Skeletal muscle tissue (tissue), 5 donors: ENCODE data around the gene SELENOH. TPM values are rescaled to one million over a fixed set of nuclear protein-coding genes. Genes with fewer than 3 reads are reported as not detected.

Experiments used
- H3K27ac ChIP-seq: one replicate; pipeline ENCODE4 v1.7.0; 2013; ENCODE audit warnings: mild to moderate bottlenecking, low read depth, low read length, inconsistent platforms
- H3K27me3 ChIP-seq, 3 donors: one replicate each; pipeline ENCODE4 v1.7.0; 2013; ENCODE audit warnings: low read length in 3 of 3; ENCODE audit not compliant: control insufficient read depth in 3 of 3, insufficient read depth in 3 of 3
- H3K36me3 ChIP-seq, 3 donors: one replicate each; pipeline ENCODE4 v1.7.0; 2013; ENCODE audit warnings: low read length in 3 of 3; ENCODE audit not compliant: control insufficient read depth in 3 of 3, insufficient read depth in 3 of 3
- H3K4me1 ChIP-seq, 3 donors: one replicate each; pipeline ENCODE4 v1.7.0; 2013; ENCODE audit warnings: low read length in 3 of 3, mild to moderate bottlenecking in 3 of 3; ENCODE audit not compliant: control insufficient read depth in 3 of 3, insufficient read depth in 3 of 3
- H3K4me3 ChIP-seq, 3 donors: one replicate each; pipeline ENCODE4 v1.7.0; 2013; ENCODE audit warnings: low read length in 3 of 3
- H3K9ac ChIP-seq, 3 donors: one replicate each; pipeline ENCODE4 v1.7.0; 2013; ENCODE audit warnings: low read length in 3 of 3, mild to moderate bottlenecking in 3 of 3, moderate library complexity in 2 of 3, low read depth in 1 of 3
- H3K9me3 ChIP-seq, 3 donors: one replicate each; pipeline ENCODE4 v1.7.0; 2013; ENCODE audit warnings: low read length in 3 of 3; ENCODE audit not compliant: control insufficient read depth in 3 of 3
- small RNA-seq: library from RNA; depleted of rRNA; stranded (forward); fragments of <200 nt; gene quantifications from one replicate; pipeline ENCODE3, GENCODE V24; 2014
- total RNA-seq: library from RNA; depleted of rRNA; stranded (reverse); fragments of >200 nt; gene quantifications from one replicate; pipeline ENCODE4 v1.2.3, GENCODE V29; 2014
- donor health status: Osteomylitis.

Gene SELENOH
- total RNA-seq, 1 donor from 2014 or later, result 61.1 TPM

DNA sequence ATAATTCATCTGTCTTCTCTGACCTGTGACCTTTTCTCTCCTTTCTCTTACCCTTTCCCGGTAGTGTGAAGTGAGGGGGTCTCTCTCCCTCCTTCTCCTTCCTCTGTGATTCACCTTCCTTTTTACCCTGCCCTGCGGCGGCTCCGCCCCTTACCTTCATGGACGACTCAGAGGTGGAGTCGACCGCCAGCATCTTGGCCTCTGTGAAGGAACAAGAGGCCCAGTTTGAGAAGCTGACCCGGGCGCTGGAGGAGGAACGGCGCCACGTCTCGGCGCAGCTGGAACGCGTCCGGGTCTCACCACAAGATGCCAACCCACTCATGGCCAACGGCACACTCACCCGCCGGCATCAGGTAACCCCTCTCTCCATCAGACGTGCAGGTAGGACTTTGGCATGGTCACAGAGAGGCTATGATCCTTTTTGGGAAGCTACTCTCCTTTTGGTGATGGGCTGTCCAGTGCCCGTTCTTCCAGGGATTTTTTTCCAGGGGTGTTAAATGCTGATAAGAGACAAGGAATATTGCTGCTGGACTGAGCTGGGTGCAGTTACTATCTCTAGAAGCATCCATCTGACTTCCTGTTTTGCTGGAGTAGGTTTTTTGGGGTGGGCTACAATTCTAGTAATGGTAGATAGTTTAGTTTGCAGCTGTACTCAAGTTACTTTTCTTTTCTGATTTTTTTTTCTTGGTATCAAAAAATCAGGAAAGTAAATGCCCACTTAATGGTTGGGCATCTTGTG is 50.2 kb downstream of the SELENOH start:
- no peaks in the 10 kb centered on the region for H3K27me3 ChIP-seq
- H3K36me3 ChIP-seq, result peaks cover 12 to 29% (median 22%) of the 10 kb centered on the region in 3 donors
- H3K9me3 ChIP-seq, result no peaks in the 10 kb centered on the region
- H3K4me1 ChIP-seq, result peaks cover 13 to 37% (median 24%) of the 10 kb centered on the region in 3 donors
- H3K9ac ChIP-seq, result no peak overlapping the region
- H3K27ac ChIP-seq, result peak overlapping the region; percentile 45
- H3K4me3 ChIP-seq, result no peak overlapping the region

DNA sequence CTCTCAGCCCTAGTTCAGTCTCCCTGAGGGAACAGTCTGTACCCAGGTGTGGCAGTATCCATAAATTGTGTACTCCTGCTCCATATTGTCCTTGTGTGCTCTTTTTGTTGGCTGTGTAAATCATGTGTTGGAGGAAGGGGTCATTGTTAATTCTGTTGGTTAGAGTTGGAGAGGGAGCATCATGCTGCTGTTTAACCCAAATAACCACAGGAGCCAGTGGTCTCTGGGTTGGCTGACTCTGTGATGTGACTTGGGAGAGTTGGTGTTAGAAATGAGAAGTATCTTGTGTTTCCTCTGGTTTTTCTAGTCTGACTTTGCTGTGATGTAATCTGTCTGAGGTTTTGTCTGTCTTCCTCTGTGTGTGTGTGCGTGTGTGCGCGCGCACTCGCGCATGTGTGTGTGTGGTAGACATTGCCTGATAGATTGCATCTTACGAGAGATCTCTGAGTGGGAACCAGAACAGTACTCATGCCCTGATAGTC is 50.8 kb downstream of the SELENOH start:
- Histone ChIP-seq H3K9me3 (no peaks in the 10 kb centered on the region), H3K27ac (peak overlapping the region; percentile 45), H3K27me3 (no peaks in the 10 kb centered on the region), H3K9ac (no peak overlapping the region), H3K4me3 (no peak overlapping the region), H3K4me1 (peaks cover 12 to 33% (median 23%) of the 10 kb centered on the region in 3 donors), H3K36me3 (peaks cover 17 to 33% (median 27%) of the 10 kb centered on the region in 3 donors)

DNA sequence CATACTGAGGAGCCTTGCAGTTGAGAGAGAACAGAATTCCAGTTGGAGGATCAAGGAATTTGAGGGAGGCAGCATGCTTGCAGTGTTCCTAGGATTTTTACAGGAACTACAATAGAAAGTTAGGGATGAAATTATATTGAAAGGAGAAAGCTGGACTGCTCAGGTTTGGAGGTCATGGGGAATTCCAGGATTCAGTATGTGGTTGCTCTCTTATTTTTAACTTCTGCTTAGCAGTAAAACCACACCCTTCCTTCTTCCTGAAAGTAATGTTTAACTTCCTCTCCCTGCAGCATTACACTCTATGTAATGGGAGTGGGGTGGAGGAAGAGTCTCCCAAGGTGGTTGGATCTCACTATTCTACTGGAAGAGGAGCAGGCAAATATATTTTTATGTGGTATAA is 51.6 kb downstream of the SELENOH start:
- no peaks in the 10 kb centered on the region for H3K27me3 ChIP-seq
- no peak overlapping the region for H3K4me3 ChIP-seq
- no peaks in the 10 kb centered on the region for H3K9me3 ChIP-seq
- peak overlapping the region; percentile 50 for H3K27ac ChIP-seq
- peaks cover 19 to 33% (median 29%) of the 10 kb centered on the region in 3 donors for H3K36me3 ChIP-seq
- peak overlapping the region in 1 of 3 donors; percentile 41 for H3K9ac ChIP-seq
- peaks cover 10 to 27% (median 19%) of the 10 kb centered on the region in 3 donors for H3K4me1 ChIP-seq

Small RNA genes lying within 50 kb of the gene (small RNA-seq; reads per million reads assigned to genes)
- gene AP001931.1 (not detected), gene TMX2-CTNND1 (not detected)

Other genes with a start within 250 kb of the SELENOH start
- gene SLC43A1, start 225.8 kb upstream of the SELENOH start, total RNA-seq, result 18.3 TPM
- 64.2 TPM for gene TIMM10, start 210.7 kb upstream of the SELENOH start, total RNA-seq
- 69.9 TPM for gene SMTNL1, start 203.9 kb upstream of the SELENOH start, total RNA-seq
- 15.7 TPM for gene UBE2L6, start 173.8 kb upstream of the SELENOH start, total RNA-seq
- gene SERPING1, start 143.8 kb upstream of the SELENOH start, total RNA-seq, result 15.1 TPM
- 0.52 TPM for gene YPEL4, start 91.6 kb upstream of the SELENOH start, total RNA-seq
- 20.4 TPM for gene CLP1, start 83.7 kb upstream of the SELENOH start, total RNA-seq
- 19.3 TPM for gene ZDHHC5, start 73.4 kb upstream of the SELENOH start, total RNA-seq
- gene MED19, start 29.3 kb upstream of the SELENOH start, total RNA-seq, result 11.0 TPM
- gene TMX2, start 28.9 kb upstream of the SELENOH start, total RNA-seq, result 30.3 TPM
- gene BTBD18, start 10.3 kb downstream of the SELENOH start, total RNA-seq, result not detected
- gene CTNND1, start 20.3 kb downstream of the SELENOH start, total RNA-seq, result 121 TPM